GM23338 (cell line): ENCODE data around the gene AKAP13. TPM values are rescaled to one million over a fixed set of nuclear protein-coding genes. Genes with fewer than 3 reads are reported as not detected.
A peak's percentile ranks its signal among the peaks of the same experiment; 100 is the strongest.

ENCODE experiments used
- ATAC-seq: fragments of 200-7000 bp; cut with Tn5 transposase; 3 replicates; pipeline ENCODE4 v1.9.1; 2020
- DNase-seq: peaks from one replicate; pipeline ENCODE4 v3.0.0-alpha.2; 2015; ENCODE audit warnings: low spot score
- H2AFZ ChIP-seq: fragments of 200-600 bp; sonication (generic); 2 replicates; pipeline ENCODE4 v1.8.0; 2016; ENCODE audit warnings: antibody characterized with exemption, mild to moderate bottlenecking, moderate library complexity
- H3F3A ChIP-seq: fragments of 200-600 bp; sonication (generic); replicated peaks from 2 replicates; pipeline ENCODE4 v1.8.0; 2017; ENCODE audit warnings: antibody characterized with exemption, mixed run types, low read depth
- H3K27ac ChIP-seq: fragments of 200-600 bp; sonication (generic); 2 replicates; pipeline ENCODE4 v1.6.1; 2016; ENCODE audit warnings: low read depth
- H3K27me3 ChIP-seq: fragments of 200-600 bp; sonication (generic); 2 replicates; pipeline ENCODE4 v1.8.0; 2016; ENCODE audit warnings: mild to moderate bottlenecking, mixed run types, moderate library complexity; ENCODE audit not compliant: insufficient read depth
- H3K36me3 ChIP-seq: fragments of 200-600 bp; sonication (generic); 2 replicates; pipeline ENCODE4 v1.8.0; 2016; ENCODE audit warnings: mild to moderate bottlenecking; ENCODE audit not compliant: insufficient read depth
- H3K4me1 ChIP-seq: fragments of 200-600 bp; sonication (generic); 2 replicates; pipeline ENCODE4 v1.8.0; 2016; ENCODE audit warnings: mild to moderate bottlenecking, moderate library complexity; ENCODE audit not compliant: insufficient read depth
- H3K4me2 ChIP-seq: fragments of 200-600 bp; sonication (generic); 2 replicates; pipeline ENCODE4 v1.7.1; 2017; ENCODE audit warnings: mixed run types
- H3K4me3 ChIP-seq: fragments of 200-600 bp; sonication (generic); 2 replicates; pipeline ENCODE4 v1.6.1; 2016; ENCODE audit warnings: mixed run types
- H3K79me2 ChIP-seq: fragments of 200-600 bp; sonication (generic); replicated peaks from 2 replicates; pipeline ENCODE4 v1.8.0; 2017; ENCODE audit warnings: mild to moderate bottlenecking; ENCODE audit not compliant: insufficient read depth
- H3K9me2 ChIP-seq: fragments of 200-600 bp; sonication (generic); 2 replicates; pipeline ENCODE4 v1.8.0; 2017; ENCODE audit not compliant: insufficient read depth
- H4K20me1 ChIP-seq: fragments of 200-600 bp; sonication (generic); replicated peaks from 2 replicates; pipeline ENCODE4 v1.8.0; 2017; ENCODE audit warnings: mild to moderate bottlenecking; ENCODE audit not compliant: insufficient read depth
- H3K27ac Mint-ChIP-seq: 2 replicates; pipeline ENCODE4 v1.8.0; 2020; ENCODE audit warnings: inconsistent platforms, mild to moderate bottlenecking, moderate library complexity, mixed read lengths
- H3K27me3 Mint-ChIP-seq: 3 replicates; pipeline ENCODE4 v1.8.0; 2022; ENCODE audit warnings: low read depth, mild to moderate bottlenecking, moderate library complexity, mixed read lengths, inconsistent platforms; ENCODE audit not compliant: insufficient read depth, poor library complexity
- H3K36me3 Mint-ChIP-seq: 3 replicates; pipeline ENCODE4 v1.8.0; 2021; ENCODE audit warnings: low read depth, mild to moderate bottlenecking, inconsistent platforms, moderate library complexity, mixed read lengths
- H3K4me1 Mint-ChIP-seq: 3 replicates; pipeline ENCODE4 v1.8.0; 2020; ENCODE audit warnings: mild to moderate bottlenecking, inconsistent platforms, mixed read lengths
- H3K4me3 Mint-ChIP-seq: 3 replicates; pipeline ENCODE4 v1.8.0; 2021; ENCODE audit warnings: moderate library complexity, mild to moderate bottlenecking, inconsistent platforms, mixed read lengths
- H3K9me3 Mint-ChIP-seq: 3 replicates; pipeline ENCODE4 v1.8.0; 2020; ENCODE audit warnings: moderate library complexity, mild to moderate bottlenecking, inconsistent platforms, mixed read lengths
- CREB1 ChIP-seq: fragments of 250-450 bp; sonication (Bioruptor Pico); IDR thresholded peaks from 2 replicates; pipeline ENCODE4 v1.5.0; 2020; ENCODE audit warnings: low read depth, mild to moderate bottlenecking, moderate library complexity
- ZNF462 ChIP-seq: fragments of 250-450 bp; sonication (Bioruptor Pico); IDR thresholded peaks from 2 replicates; pipeline ENCODE4 v1.5.0; 2020; ENCODE audit warnings: mild to moderate bottlenecking, moderate library complexity
- polyA plus RNA-seq: library from polyadenylated mRNA; unstranded; fragments of >200 nt; fragmentation: Nextera tagmentation; extraction: Ambion mirVana; gene quantifications from 2 replicates; pipeline ENCODE4 v1.2.1, GENCODE V29; 2016
- total RNA-seq: library from RNA; depleted of rRNA; stranded (reverse); fragments of >200 nt; shearing (Covaris generic); gene quantifications from 2 replicates; pipeline ENCODE4 v1.2.3, GENCODE V29; 2014
- TF ChIP-seq, protein P1 (sequence below): IDR thresholded peaks from 2 replicates; pipeline ENCODE4 v1.6.1; 2016; ENCODE audit warnings: antibody characterized with exemption
- TF ChIP-seq, protein P2 (sequence below): IDR thresholded peaks from one replicate; pipeline ENCODE4 v1.6.1; 2018; ENCODE audit warnings: antibody characterized with exemption; ENCODE audit not compliant: unreplicated experiment

The AKAP13 gene
- total and polyA plus RNA-seq, 2 experiments from 2014 or later, result 46.2 to 60.7 TPM

GRCh38 chr15:85639752-85640381 is 259.5 kb downstream of the AKAP13 start (continued):
- TF ChIP-seq, protein P1, sequence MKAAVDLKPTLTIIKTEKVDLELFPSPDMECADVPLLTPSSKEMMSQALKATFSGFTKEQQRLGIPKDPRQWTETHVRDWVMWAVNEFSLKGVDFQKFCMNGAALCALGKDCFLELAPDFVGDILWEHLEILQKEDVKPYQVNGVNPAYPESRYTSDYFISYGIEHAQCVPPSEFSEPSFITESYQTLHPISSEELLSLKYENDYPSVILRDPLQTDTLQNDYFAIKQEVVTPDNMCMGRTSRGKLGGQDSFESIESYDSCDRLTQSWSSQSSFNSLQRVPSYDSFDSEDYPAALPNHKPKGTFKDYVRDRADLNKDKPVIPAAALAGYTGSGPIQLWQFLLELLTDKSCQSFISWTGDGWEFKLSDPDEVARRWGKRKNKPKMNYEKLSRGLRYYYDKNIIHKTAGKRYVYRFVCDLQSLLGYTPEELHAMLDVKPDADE, result no peak
- TF ChIP-seq CREB1 (CRISPR knock-in tag), result no peak
- no peak for TF ChIP-seq ZNF462 (CRISPR knock-in tag)

DNA sequence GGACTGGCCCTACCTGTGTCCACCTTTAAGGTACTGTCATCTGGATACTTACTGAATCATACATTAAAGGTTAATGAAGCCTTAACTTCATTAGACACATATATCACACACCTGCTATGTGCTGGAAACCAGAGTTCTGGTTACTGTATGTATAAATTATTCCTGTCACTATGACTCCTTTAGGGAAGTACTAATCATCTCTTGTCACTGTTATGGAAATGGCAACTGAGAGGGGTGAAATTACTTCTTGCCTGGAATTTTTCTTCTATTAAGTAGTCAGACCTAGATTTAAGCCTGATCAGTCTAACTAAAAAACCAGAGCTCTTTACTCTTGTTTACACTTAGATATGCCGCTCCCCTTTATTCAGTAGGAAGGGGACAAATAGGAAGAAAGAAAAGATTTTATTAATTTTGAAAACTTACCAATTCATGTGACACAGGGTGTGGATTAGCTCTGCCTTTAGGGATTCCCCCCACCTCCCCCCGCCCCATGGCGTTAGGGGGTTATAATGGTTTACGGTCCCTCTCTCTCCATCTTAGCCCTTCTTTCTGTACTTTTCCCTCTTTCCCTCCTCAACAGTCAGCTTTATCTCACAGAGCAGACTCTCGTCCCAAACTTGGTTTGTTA is 261.8 kb downstream of the AKAP13 start:
- H2AFZ ChIP-seq, result no peak overlapping the region
- H3K36me3 ChIP-seq, result no peaks in the 10 kb centered on the region
- TF ChIP-seq, protein P2, sequence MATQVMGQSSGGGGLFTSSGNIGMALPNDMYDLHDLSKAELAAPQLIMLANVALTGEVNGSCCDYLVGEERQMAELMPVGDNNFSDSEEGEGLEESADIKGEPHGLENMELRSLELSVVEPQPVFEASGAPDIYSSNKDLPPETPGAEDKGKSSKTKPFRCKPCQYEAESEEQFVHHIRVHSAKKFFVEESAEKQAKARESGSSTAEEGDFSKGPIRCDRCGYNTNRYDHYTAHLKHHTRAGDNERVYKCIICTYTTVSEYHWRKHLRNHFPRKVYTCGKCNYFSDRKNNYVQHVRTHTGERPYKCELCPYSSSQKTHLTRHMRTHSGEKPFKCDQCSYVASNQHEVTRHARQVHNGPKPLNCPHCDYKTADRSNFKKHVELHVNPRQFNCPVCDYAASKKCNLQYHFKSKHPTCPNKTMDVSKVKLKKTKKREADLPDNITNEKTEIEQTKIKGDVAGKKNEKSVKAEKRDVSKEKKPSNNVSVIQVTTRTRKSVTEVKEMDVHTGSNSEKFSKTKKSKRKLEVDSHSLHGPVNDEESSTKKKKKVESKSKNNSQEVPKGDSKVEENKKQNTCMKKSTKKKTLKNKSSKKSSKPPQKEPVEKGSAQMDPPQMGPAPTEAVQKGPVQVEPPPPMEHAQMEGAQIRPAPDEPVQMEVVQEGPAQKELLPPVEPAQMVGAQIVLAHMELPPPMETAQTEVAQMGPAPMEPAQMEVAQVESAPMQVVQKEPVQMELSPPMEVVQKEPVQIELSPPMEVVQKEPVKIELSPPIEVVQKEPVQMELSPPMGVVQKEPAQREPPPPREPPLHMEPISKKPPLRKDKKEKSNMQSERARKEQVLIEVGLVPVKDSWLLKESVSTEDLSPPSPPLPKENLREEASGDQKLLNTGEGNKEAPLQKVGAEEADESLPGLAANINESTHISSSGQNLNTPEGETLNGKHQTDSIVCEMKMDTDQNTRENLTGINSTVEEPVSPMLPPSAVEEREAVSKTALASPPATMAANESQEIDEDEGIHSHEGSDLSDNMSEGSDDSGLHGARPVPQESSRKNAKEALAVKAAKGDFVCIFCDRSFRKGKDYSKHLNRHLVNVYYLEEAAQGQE, result no peak
- peaks cover 8% of the 10 kb centered on the region; the same call in 1 of the 2 replicates for H3K4me1 ChIP-seq
- no peaks in the 10 kb centered on the region for H3F3A ChIP-seq
- no peaks in the 10 kb centered on the region for H4K20me1 ChIP-seq
- Mint-ChIP-seq H3K4me1 (peaks cover 6% of the 10 kb centered on the region), H3K9me3 (no peaks in the 10 kb centered on the region), H3K27ac (peak overlapping the region; percentile 48), H3K4me3 (no peak overlapping the region), H3K27me3 (no peaks in the 10 kb centered on the region), H3K36me3 (peaks cover 17% of the 10 kb centered on the region)
- no peaks in the 10 kb centered on the region for H3K27me3 ChIP-seq
- no peak for ATAC-seq
- no peak overlapping the region for H3K4me3 ChIP-seq
- DNase-seq, result no peak
- H3K9me2 ChIP-seq, result no peaks in the 10 kb centered on the region
- no peak overlapping the region for H3K27ac ChIP-seq
- H3K4me2 ChIP-seq, result no peak overlapping the region
- no peaks in the 10 kb centered on the region for H3K79me2 ChIP-seq
